BLaER1 treated with 17β-estradiol and CSF1 and Interleukin-3, amounts not matched to agents 10 nM and 100 nM (cell line): ENCODE measurements around the gene RAVER1.

ENCODE experiments used
- H3K27ac ChIP-seq, 11 experiments: shearing (Covaris generic); formaldehyde crosslinking; 2 replicates each; pipeline ENCODE4 v1.8.1; 2022
- H3K27me3 ChIP-seq, 11 experiments: shearing (Covaris generic); formaldehyde crosslinking; 2 replicates each; pipeline ENCODE4 v1.8.1; 2022
- H3K36me3 ChIP-seq, 11 experiments: shearing (Covaris generic); formaldehyde crosslinking; 2 replicates each; pipeline ENCODE4 v1.8.1; 2022
- H3K4me1 ChIP-seq, 10 experiments: shearing (Covaris generic); formaldehyde crosslinking; 2 replicates each; pipeline ENCODE4 v1.8.1; 2022
- H3K4me2 ChIP-seq, 11 experiments: shearing (Covaris generic); formaldehyde crosslinking; 2 replicates each; pipeline ENCODE4 v1.8.1; 2022
- H3K4me3 ChIP-seq, 10 experiments: shearing (Covaris generic); formaldehyde crosslinking; 2 replicates each; pipeline ENCODE4 v1.8.1; 2022
- H3K9ac ChIP-seq, 11 experiments: shearing (Covaris generic); formaldehyde crosslinking; 2 replicates each; pipeline ENCODE4 v1.8.1; 2022
- H3K9me3 ChIP-seq, 11 experiments: shearing (Covaris generic); formaldehyde crosslinking; replicated peaks in 1 of 11; 2 replicates each; pipeline ENCODE4 v1.8.1; 2022
- H4K20me1 ChIP-seq, 11 experiments: shearing (Covaris generic); formaldehyde crosslinking; 2 replicates each; pipeline ENCODE4 v1.8.1; 2022
- Cebpa-rat ChIP-seq, 11 experiments: shearing (Covaris generic); IDR thresholded peaks; 2 replicates each; pipeline ENCODE4 v1.8.1; 2022

The RAVER1 gene

GRCh38 chr19:10274589-10274988 is 58.7 kb downstream of the RAVER1 start:
- peak overlapping the region in 3 of 11 experiments; percentile 93 to 98 (median 97); a peak in 6 of 22 replicates for H3K4me2 ChIP-seq
- peaks cover 0 to 84% (median 5%) of the 10 kb centered on the region in 11 experiments; a peak in 10 of 22 replicates for H4K20me1 ChIP-seq
- H3K9me3 ChIP-seq: no peaks in the 10 kb centered on the region
- H3K4me3 ChIP-seq: peak overlapping the region in 3 of 10 experiments; percentile 69 to 81 (median 76); a peak in 2 of 20 replicates
- H3K27me3 ChIP-seq: no peaks in the 10 kb centered on the region
- H3K27ac ChIP-seq: no peak overlapping the region; a peak in 1 of 22 replicates
- no peak for TF ChIP-seq Cebpa-rat (IDR thresholded peaks at IDR 0.05)
- peak overlapping the region in 3 of 11 experiments; percentile 18 to 96 (median 65); a peak in 4 of 22 replicates for H3K9ac ChIP-seq
- H3K4me1 ChIP-seq: peaks cover 31 to 90% (median 41%) of the 10 kb centered on the region in 10 experiments
- H3K36me3 ChIP-seq: peaks cover 11 to 78% (median 25%) of the 10 kb centered on the region in 11 experiments; a peak in 20 of 22 replicates

GRCh38 chr19:10271543-10272086 is 61.7 kb downstream of the RAVER1 start:
- Histone ChIP-seq H3K9ac (peak overlapping the region; percentile 70 to 96 (median 79)), H3K27me3 (no peaks in the 10 kb centered on the region), H3K4me2 (peak overlapping the region; percentile 83 to 98 (median 93))

GRCh38 chr19:10270616-10271394 is 62.5 kb downstream of the RAVER1 start, which contains the start of gene ICAM1:
Gene ICAM1, plus strand, starts transcription at chr19:10271120. Its CDS starts 40 bp downstream, at chr19:10271160.
- Histone ChIP-seq H3K36me3 (peaks cover 8 to 41% (median 13%) of the 10 kb centered on the region in 11 experiments; a peak in 18 of 22 replicates), H3K9ac (peak within 1 kb of the TSS; percentile 70 to 96 (median 79)), H3K4me1 (peaks cover 28 to 73% (median 43%) of the 10 kb centered on the region in 10 experiments), H3K4me3 (peak within 1 kb of the TSS; percentile 52 to 81 (median 62)), H3K27ac (peak within 1 kb of the TSS; percentile 66 to 99 (median 86)), H3K9me3 (no peaks in the 10 kb centered on the region), H3K4me2 (peak within 1 kb of the TSS; percentile 83 to 98 (median 93)), H4K20me1 (peaks cover 0 to 47% (median 5%) of the 10 kb centered on the region in 11 experiments; a peak in 9 of 22 replicates), H3K27me3 (no peaks in the 10 kb centered on the region)
- TF ChIP-seq Cebpa-rat (IDR thresholded peaks at IDR 0.05): no peak

More at GRCh38 chr19:10271543-10272086, 61.7 kb downstream of the RAVER1 start:
- Histone ChIP-seq H3K4me3 (peak overlapping the region; percentile 52 to 81 (median 62)), H3K27ac (peak overlapping the region; percentile 66 to 99 (median 86); a peak in 21 of 22 replicates), H3K9me3 (no peaks in the 10 kb centered on the region), H3K36me3 (peaks cover 8 to 49% (median 16%) of the 10 kb centered on the region in 11 experiments; a peak in 18 of 22 replicates), H4K20me1 (peaks cover 0 to 55% (median 5%) of the 10 kb centered on the region in 11 experiments; a peak in 9 of 22 replicates), H3K4me1 (peaks cover 28 to 81% (median 43%) of the 10 kb centered on the region in 10 experiments)
- TF ChIP-seq Cebpa-rat (IDR thresholded peaks at IDR 0.05): no peak

GRCh38 chr19:10270180-10270615 is 63.1 kb downstream of the RAVER1 start:
- H3K9ac ChIP-seq: peak overlapping the region; percentile 70 to 96 (median 79)
- peak overlapping the region; percentile 66 to 99 (median 86) for H3K27ac ChIP-seq
- TF ChIP-seq Cebpa-rat (IDR thresholded peaks at IDR 0.05): no peak
- peaks cover 5 to 34% (median 11%) of the 10 kb centered on the region in 11 experiments; a peak in 18 of 22 replicates for H3K36me3 ChIP-seq
- H3K27me3 ChIP-seq: no peaks in the 10 kb centered on the region
- H3K4me1 ChIP-seq: peaks cover 28 to 67% (median 43%) of the 10 kb centered on the region in 10 experiments
- peak overlapping the region; percentile 83 to 98 (median 93) for H3K4me2 ChIP-seq
- H3K4me3 ChIP-seq: peak overlapping the region; percentile 52 to 81 (median 62)
- H3K9me3 ChIP-seq: no peaks in the 10 kb centered on the region
- peaks cover 0 to 41% (median 5%) of the 10 kb centered on the region in 11 experiments; a peak in 9 of 22 replicates for H4K20me1 ChIP-seq

- Histone ChIP-seq H4K20me1 (peaks cover 0 to 34% (median 0%) of the 10 kb centered on the region in 11 experiments; a peak in 9 of 22 replicates), H3K4me1 (peaks cover 28 to 61% (median 42%) of the 10 kb centered on the region in 10 experiments), H3K27ac (peak overlapping the region; percentile 66 to 99 (median 86)), H3K9ac (peak overlapping the region; percentile 70 to 96 (median 79)), H3K4me2 (peak overlapping the region; percentile 83 to 98 (median 93)), H3K36me3 (peaks cover 0 to 28% (median 4%) of the 10 kb centered on the region in 11 experiments; a peak in 14 of 22 replicates), H3K27me3 (no peaks in the 10 kb centered on the region), H3K4me3 (peak overlapping the region; percentile 52 to 81 (median 62)), H3K9me3 (no peaks in the 10 kb centered on the region)
- no peak for TF ChIP-seq Cebpa-rat (IDR thresholded peaks at IDR 0.05)
Observed at GRCh38 chr19:10269333-10270179, 63.8 kb downstream of the RAVER1 start.

- H3K9me3 ChIP-seq: no peaks in the 10 kb centered on the region
- peak overlapping the region in 5 of 11 experiments; percentile 24 to 97 (median 89); a peak in 10 of 22 replicates for H3K4me2 ChIP-seq
- no peak for TF ChIP-seq Cebpa-rat (IDR thresholded peaks at IDR 0.05)
- peaks cover 0 to 14% (median 0%) of the 10 kb centered on the region in 11 experiments; a peak in 5 of 22 replicates for H3K36me3 ChIP-seq
- peaks cover 0 to 19% (median 0%) of the 10 kb centered on the region in 11 experiments; a peak in 7 of 22 replicates for H4K20me1 ChIP-seq
- H3K27me3 ChIP-seq: no peaks in the 10 kb centered on the region
- peak overlapping the region in 4 of 11 experiments; percentile 14 to 30 (median 22); a peak in 4 of 22 replicates for H3K27ac ChIP-seq
- H3K4me3 ChIP-seq: no peak overlapping the region
- peaks cover 29 to 46% (median 35%) of the 10 kb centered on the region in 10 experiments for H3K4me1 ChIP-seq
- peak overlapping the region in 4 of 11 experiments; percentile 20 to 64 (median 48); a peak in 8 of 22 replicates for H3K9ac ChIP-seq
Observed at GRCh38 chr19:10268071-10268470, 65.3 kb downstream of the RAVER1 start.

GRCh38 chr19:10266706-10267105 is 66.6 kb downstream of the RAVER1 start:
- H4K20me1 ChIP-seq: peaks cover 0 to 6% (median 0%) of the 10 kb centered on the region in 11 experiments; a peak in 5 of 22 replicates
- no peak overlapping the region for H3K9ac ChIP-seq
- H3K27me3 ChIP-seq: no peaks in the 10 kb centered on the region
- H3K4me3 ChIP-seq: no peak overlapping the region
- H3K4me1 ChIP-seq: peaks cover 22 to 44% (median 29%) of the 10 kb centered on the region in 10 experiments
- TF ChIP-seq Cebpa-rat (IDR thresholded peaks at IDR 0.05): no peak
- no peak overlapping the region for H3K4me2 ChIP-seq
- no peak overlapping the region for H3K27ac ChIP-seq
- H3K9me3 ChIP-seq: no peaks in the 10 kb centered on the region
- 0 out of 22 replicates have a peak, but pooled peaks cover 0 to 1% (median 0%) of the 10 kb centered on the region in 11 experiments for H3K36me3 ChIP-seq
